Measurements from ENCODE around the gene PNPLA4.

Gene PNPLA4

GRCh38 chrX:7934026-7934425 is 6.8 kb upstream of the PNPLA4 start:
- Histone ChIP-seq H3K27me3 (ENCODE audit: control insufficient read depth, insufficient read depth, low read length) (no peaks in the 10 kb centered on the region), H3K9ac (ENCODE audit: low read length) (no peak overlapping the region), H3K36me3 (ENCODE audit: control insufficient read depth, low read depth, low read length) (no peaks in the 10 kb centered on the region), H3K4me3 (ENCODE audit: low read length) (no peak overlapping the region), H3K4me1 (ENCODE audit: control insufficient read depth, low read depth, low read length) (no peaks in the 10 kb centered on the region), H3K27ac (ENCODE audit: low read length) (no peak overlapping the region), H3K9me3 (ENCODE audit: control insufficient read depth, low read depth, low read length) (no peaks in the 10 kb centered on the region)

- H3K27ac ChIP-seq (ENCODE audit: low read length) = peak overlapping the region; percentile 35
- H3K4me3 ChIP-seq (ENCODE audit: low read length) = peak overlapping the region; percentile 98
- H3K9me3 ChIP-seq (ENCODE audit: control insufficient read depth, low read depth, low read length) = no peaks in the 10 kb centered on the region
- no peaks in the 10 kb centered on the region for H3K36me3 ChIP-seq (ENCODE audit: control insufficient read depth, low read depth, low read length)
- peaks cover 8% of the 10 kb centered on the region for H3K4me1 ChIP-seq (ENCODE audit: control insufficient read depth, low read depth, low read length)
- H3K27me3 ChIP-seq (ENCODE audit: control insufficient read depth, insufficient read depth, low read length) = no peaks in the 10 kb centered on the region
- peak overlapping the region; percentile 80 for H3K9ac ChIP-seq (ENCODE audit: low read length)
Measured at GRCh38 chrX:7926914-7927258, 327 bp downstream of the PNPLA4 start.

- Histone ChIP-seq H3K27ac (ENCODE audit: low read length) (peak overlapping the region; percentile 35), H3K36me3 (ENCODE audit: control insufficient read depth, low read depth, low read length) (no peaks in the 10 kb centered on the region), H3K9ac (ENCODE audit: low read length) (peak overlapping the region; percentile 80), H3K27me3 (ENCODE audit: control insufficient read depth, insufficient read depth, low read length) (no peaks in the 10 kb centered on the region), H3K9me3 (ENCODE audit: control insufficient read depth, low read depth, low read length) (no peaks in the 10 kb centered on the region), H3K4me1 (ENCODE audit: control insufficient read depth, low read depth, low read length) (peaks cover 8% of the 10 kb centered on the region), H3K4me3 (ENCODE audit: low read length) (peak overlapping the region; percentile 98)
Measured at GRCh38 chrX:7926501-7926900, 712 bp downstream of the PNPLA4 start.

- no peaks in the 10 kb centered on the region for H3K36me3 ChIP-seq (ENCODE audit: control insufficient read depth, low read depth, low read length)
- H3K9ac ChIP-seq (ENCODE audit: low read length) = no peak overlapping the region
- H3K27me3 ChIP-seq (ENCODE audit: control insufficient read depth, insufficient read depth, low read length) = no peaks in the 10 kb centered on the region
- no peak overlapping the region for H3K27ac ChIP-seq (ENCODE audit: low read length)
- no peaks in the 10 kb centered on the region for H3K9me3 ChIP-seq (ENCODE audit: control insufficient read depth, low read depth, low read length)
- H3K4me1 ChIP-seq (ENCODE audit: control insufficient read depth, low read depth, low read length) = peaks cover 8% of the 10 kb centered on the region
- H3K4me3 ChIP-seq (ENCODE audit: low read length) = peak overlapping the region; percentile 98
Measured at GRCh38 chrX:7925867-7926472, 1.2 kb downstream of the PNPLA4 start.

GRCh38 chrX:7921750-7922149 is 5.5 kb downstream of the PNPLA4 start:
- H3K27ac ChIP-seq (ENCODE audit: low read length) = no peak overlapping the region
- H3K9me3 ChIP-seq (ENCODE audit: control insufficient read depth, low read depth, low read length) = no peaks in the 10 kb centered on the region
- no peaks in the 10 kb centered on the region for H3K36me3 ChIP-seq (ENCODE audit: control insufficient read depth, low read depth, low read length)
- H3K9ac ChIP-seq (ENCODE audit: low read length) = no peak overlapping the region
- no peak overlapping the region for H3K4me3 ChIP-seq (ENCODE audit: low read length)
- H3K27me3 ChIP-seq (ENCODE audit: control insufficient read depth, insufficient read depth, low read length) = no peaks in the 10 kb centered on the region
- peaks cover 7% of the 10 kb centered on the region for H3K4me1 ChIP-seq (ENCODE audit: control insufficient read depth, low read depth, low read length)

- no peaks in the 10 kb centered on the region for H3K4me1 ChIP-seq (ENCODE audit: control insufficient read depth, low read depth, low read length)
- no peak overlapping the region for H3K27ac ChIP-seq (ENCODE audit: low read length)
Measured at GRCh38 chrX:7908821-7909220, 18.4 kb downstream of the PNPLA4 start.

GRCh38 chrX:7904562-7904961 is 22.7 kb downstream of the PNPLA4 start:
- H3K4me3 ChIP-seq (ENCODE audit: low read length) = no peak overlapping the region
- no peaks in the 10 kb centered on the region for H3K4me1 ChIP-seq (ENCODE audit: control insufficient read depth, low read depth, low read length)
- H3K27me3 ChIP-seq (ENCODE audit: control insufficient read depth, insufficient read depth, low read length) = no peaks in the 10 kb centered on the region
- H3K9ac ChIP-seq (ENCODE audit: low read length) = no peak overlapping the region
- no peak overlapping the region for H3K27ac ChIP-seq (ENCODE audit: low read length)
- peaks cover 7% of the 10 kb centered on the region for H3K36me3 ChIP-seq (ENCODE audit: control insufficient read depth, low read depth, low read length)
- no peaks in the 10 kb centered on the region for H3K9me3 ChIP-seq (ENCODE audit: control insufficient read depth, low read depth, low read length)

More at GRCh38 chrX:7908821-7909220, 18.4 kb downstream of the PNPLA4 start:
- H3K9me3 ChIP-seq (ENCODE audit: control insufficient read depth, low read depth, low read length) = no peaks in the 10 kb centered on the region
- no peak overlapping the region for H3K4me3 ChIP-seq (ENCODE audit: low read length)
- no peak overlapping the region for H3K9ac ChIP-seq (ENCODE audit: low read length)
- peaks cover 4% of the 10 kb centered on the region for H3K36me3 ChIP-seq (ENCODE audit: control insufficient read depth, low read depth, low read length)
- no peaks in the 10 kb centered on the region for H3K27me3 ChIP-seq (ENCODE audit: control insufficient read depth, insufficient read depth, low read length)

GRCh38 chrX:7891928-7892327 is 35.3 kb downstream of the PNPLA4 start:
- Histone ChIP-seq H3K36me3 (ENCODE audit: control insufficient read depth, low read depth, low read length) (no peaks in the 10 kb centered on the region), H3K27ac (ENCODE audit: low read length) (no peak overlapping the region), H3K9ac (ENCODE audit: low read length) (no peak overlapping the region), H3K27me3 (ENCODE audit: control insufficient read depth, insufficient read depth, low read length) (no peaks in the 10 kb centered on the region), H3K4me1 (ENCODE audit: control insufficient read depth, low read depth, low read length) (no peaks in the 10 kb centered on the region), H3K9me3 (ENCODE audit: control insufficient read depth, low read depth, low read length) (no peaks in the 10 kb centered on the region), H3K4me3 (ENCODE audit: low read length) (no peak overlapping the region)

GRCh38 chrX:7889680-7890079 is 37.5 kb downstream of the PNPLA4 start:
- H3K36me3 ChIP-seq (ENCODE audit: control insufficient read depth, low read depth, low read length) = no peaks in the 10 kb centered on the region
- no peaks in the 10 kb centered on the region for H3K4me1 ChIP-seq (ENCODE audit: control insufficient read depth, low read depth, low read length)
- H3K9me3 ChIP-seq (ENCODE audit: control insufficient read depth, low read depth, low read length) = no peaks in the 10 kb centered on the region
- no peak overlapping the region for H3K9ac ChIP-seq (ENCODE audit: low read length)
- no peak overlapping the region for H3K4me3 ChIP-seq (ENCODE audit: low read length)
- H3K27ac ChIP-seq (ENCODE audit: low read length) = no peak overlapping the region
- no peaks in the 10 kb centered on the region for H3K27me3 ChIP-seq (ENCODE audit: control insufficient read depth, insufficient read depth, low read length)

- Histone ChIP-seq H3K9me3 (ENCODE audit: control insufficient read depth, low read depth, low read length) (no peaks in the 10 kb centered on the region), H3K9ac (ENCODE audit: low read length) (no peak overlapping the region), H3K4me3 (ENCODE audit: low read length) (no peak overlapping the region), H3K27ac (ENCODE audit: low read length) (no peak overlapping the region), H3K36me3 (ENCODE audit: control insufficient read depth, low read depth, low read length) (no peaks in the 10 kb centered on the region), H3K4me1 (ENCODE audit: control insufficient read depth, low read depth, low read length) (no peaks in the 10 kb centered on the region), H3K27me3 (ENCODE audit: control insufficient read depth, insufficient read depth, low read length) (no peaks in the 10 kb centered on the region)
Measured at GRCh38 chrX:7889135-7889534, 38.1 kb downstream of the PNPLA4 start.

GRCh38 chrX:7876957-7877356 is 50.3 kb downstream of the PNPLA4 start:
- Histone ChIP-seq H3K36me3 (ENCODE audit: control insufficient read depth, low read depth, low read length) (no peaks in the 10 kb centered on the region), H3K9me3 (ENCODE audit: control insufficient read depth, low read depth, low read length) (no peaks in the 10 kb centered on the region), H3K27ac (ENCODE audit: low read length) (no peak overlapping the region), H3K4me1 (ENCODE audit: control insufficient read depth, low read depth, low read length) (no peaks in the 10 kb centered on the region), H3K9ac (ENCODE audit: low read length) (no peak overlapping the region), H3K4me3 (ENCODE audit: low read length) (no peak overlapping the region), H3K27me3 (ENCODE audit: control insufficient read depth, insufficient read depth, low read length) (no peaks in the 10 kb centered on the region)

GRCh38 chrX:7872042-7872441 is 55.2 kb downstream of the PNPLA4 start:
- Histone ChIP-seq H3K9ac (ENCODE audit: low read length) (no peak overlapping the region), H3K36me3 (ENCODE audit: control insufficient read depth, low read depth, low read length) (no peaks in the 10 kb centered on the region), H3K9me3 (ENCODE audit: control insufficient read depth, low read depth, low read length) (no peaks in the 10 kb centered on the region), H3K27ac (ENCODE audit: low read length) (no peak overlapping the region), H3K27me3 (ENCODE audit: control insufficient read depth, insufficient read depth, low read length) (no peaks in the 10 kb centered on the region), H3K4me3 (ENCODE audit: low read length) (no peak overlapping the region), H3K4me1 (ENCODE audit: control insufficient read depth, low read depth, low read length) (no peaks in the 10 kb centered on the region)

Measured in iPS-18a (cell line).